Activated CD8-positive, alpha-beta memory T cell treated with anti-CD3 and anti-CD28 coated beads, Interleukin-2, amount 10 ng/mL, durations not matched to agents 7 days and 5 days (primary cell): Measurements from ENCODE around the gene AANAT. TPM values are rescaled to one million over a fixed set of nuclear protein-coding genes. Genes with fewer than 3 reads are reported as not detected.
A peak's percentile ranks its signal among the peaks of the same experiment; 100 is the strongest.

Experiments
- ATAC-seq: fragments of 150-1000 bp; cut with Tn5 transposase; one replicate; pipeline ENCODE4 v1.10.0; 2021; ENCODE audit warnings: moderate library complexity
- CTCF ChIA-PET: fragments of 350-600 bp; sonication (Branson Sonifier 250); formaldehyde crosslinking; loops from one replicate; lab custom pipeline; 2021; ENCODE audit warnings: antibody characterized with exemption; lab: Charles Lee
- DNase-seq: peaks from one replicate; pipeline ENCODE4 v3.0.0-alpha.2; 2020
- H3K27ac Mint-ChIP-seq: one replicate; pipeline ENCODE4 v1.8.0; 2021; ENCODE audit warnings: mild to moderate bottlenecking, mixed read lengths
- H3K27me3 Mint-ChIP-seq: one replicate; pipeline ENCODE4 v1.8.0; 2021; ENCODE audit warnings: mixed read lengths
- H3K36me3 Mint-ChIP-seq: one replicate; pipeline ENCODE4 v1.8.0; 2021; ENCODE audit warnings: mild to moderate bottlenecking, mixed read lengths
- H3K4me1 Mint-ChIP-seq: one replicate; pipeline ENCODE4 v1.8.0; 2021; ENCODE audit warnings: mixed read lengths
- H3K4me3 Mint-ChIP-seq: one replicate; pipeline ENCODE4 v1.8.0; 2021; ENCODE audit warnings: mild to moderate bottlenecking, moderate library complexity, mixed read lengths
- H3K9me3 Mint-ChIP-seq: one replicate; pipeline ENCODE4 v1.8.0; 2022; ENCODE audit warnings: low read depth, mixed read lengths
- total RNA-seq, 2 experiments: library from RNA; stranded (reverse); gene quantifications; one replicate each; pipeline ENCODE4 v1.2.3, GENCODE V29; 2021

AANAT gene
- total RNA-seq, 2 experiments from 2014 or later, result not detected

GRCh38 chr17:76490112-76490710 is 22.8 kb downstream of the AANAT start:
- H3K36me3 Mint-ChIP-seq, result peaks cover 1% of the 10 kb centered on the region
- no peak for ATAC-seq
- H3K27me3 Mint-ChIP-seq, result no peaks in the 10 kb centered on the region
- no peak overlapping the region for H3K4me3 Mint-ChIP-seq
- CTCF ChIA-PET, result interaction anchor here (0.6 to 6.8 kb wide), 7 partner anchors 8 to 104 kb away, joined by 3 to 49 read pairs (median 4); partner anchors contain the start of gene AANAT
- H3K4me1 Mint-ChIP-seq, result peaks cover 52% of the 10 kb centered on the region
- DNase-seq, result no peak
- no peaks in the 10 kb centered on the region for H3K9me3 Mint-ChIP-seq
- H3K27ac Mint-ChIP-seq, result peak overlapping the region; percentile 16

DNA sequence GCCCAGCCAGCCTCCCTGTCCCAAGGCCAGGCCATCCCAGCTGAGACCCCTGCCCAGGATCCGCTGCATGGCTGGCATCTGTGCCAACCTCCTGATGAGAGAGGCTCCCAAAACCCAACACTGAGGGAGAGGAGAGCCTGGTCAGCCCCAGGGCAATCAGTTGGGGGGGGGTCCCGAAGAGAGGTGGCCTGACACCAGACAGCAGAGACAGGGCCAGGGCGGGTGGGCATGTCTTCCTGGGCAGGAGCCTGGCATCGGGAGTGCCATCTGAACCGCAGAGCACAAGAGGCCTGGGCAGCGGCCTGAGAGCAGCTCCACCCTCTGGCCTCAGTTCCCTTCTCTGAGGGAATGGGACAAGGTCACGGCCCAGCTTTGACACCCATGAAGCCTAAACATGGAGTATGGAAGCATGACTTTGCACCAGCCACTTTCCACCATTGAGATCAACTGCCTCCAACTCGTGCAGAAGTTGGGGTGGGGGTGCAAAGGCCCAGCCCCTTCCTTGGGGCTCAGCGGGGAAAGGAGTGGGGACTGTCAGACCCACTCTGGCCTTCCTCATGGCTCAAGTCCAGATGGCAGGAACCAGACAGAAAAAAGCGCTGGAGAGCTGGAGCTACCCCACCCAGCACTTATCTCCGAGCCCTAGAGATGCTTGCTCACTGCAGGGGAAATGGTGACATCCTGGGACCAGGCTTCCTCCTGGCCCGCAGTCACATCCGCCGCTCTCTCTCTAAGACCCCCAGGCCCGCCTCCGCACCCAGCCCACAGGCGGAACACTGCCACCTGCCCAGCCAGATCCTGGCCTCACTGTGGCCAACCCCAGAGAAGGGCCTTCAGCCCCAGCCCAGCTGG is 24.1 kb downstream of the AANAT start:
- no peaks in the 10 kb centered on the region for H3K9me3 Mint-ChIP-seq
- ATAC-seq (no peak), DNase-seq (no peak)
- no peak overlapping the region for H3K4me3 Mint-ChIP-seq
- CTCF ChIA-PET, result interaction anchor here (0.6 to 6.8 kb wide), 10 partner anchors 8 to 146 kb away, joined by 3 to 49 read pairs (median 4); partner anchors contain the start of gene AANAT
- peak overlapping the region; percentile 98 for H3K27ac Mint-ChIP-seq
- peaks cover 49% of the 10 kb centered on the region for H3K4me1 Mint-ChIP-seq
- H3K27me3 Mint-ChIP-seq, result no peaks in the 10 kb centered on the region
- H3K36me3 Mint-ChIP-seq, result peaks cover 1% of the 10 kb centered on the region

DNA sequence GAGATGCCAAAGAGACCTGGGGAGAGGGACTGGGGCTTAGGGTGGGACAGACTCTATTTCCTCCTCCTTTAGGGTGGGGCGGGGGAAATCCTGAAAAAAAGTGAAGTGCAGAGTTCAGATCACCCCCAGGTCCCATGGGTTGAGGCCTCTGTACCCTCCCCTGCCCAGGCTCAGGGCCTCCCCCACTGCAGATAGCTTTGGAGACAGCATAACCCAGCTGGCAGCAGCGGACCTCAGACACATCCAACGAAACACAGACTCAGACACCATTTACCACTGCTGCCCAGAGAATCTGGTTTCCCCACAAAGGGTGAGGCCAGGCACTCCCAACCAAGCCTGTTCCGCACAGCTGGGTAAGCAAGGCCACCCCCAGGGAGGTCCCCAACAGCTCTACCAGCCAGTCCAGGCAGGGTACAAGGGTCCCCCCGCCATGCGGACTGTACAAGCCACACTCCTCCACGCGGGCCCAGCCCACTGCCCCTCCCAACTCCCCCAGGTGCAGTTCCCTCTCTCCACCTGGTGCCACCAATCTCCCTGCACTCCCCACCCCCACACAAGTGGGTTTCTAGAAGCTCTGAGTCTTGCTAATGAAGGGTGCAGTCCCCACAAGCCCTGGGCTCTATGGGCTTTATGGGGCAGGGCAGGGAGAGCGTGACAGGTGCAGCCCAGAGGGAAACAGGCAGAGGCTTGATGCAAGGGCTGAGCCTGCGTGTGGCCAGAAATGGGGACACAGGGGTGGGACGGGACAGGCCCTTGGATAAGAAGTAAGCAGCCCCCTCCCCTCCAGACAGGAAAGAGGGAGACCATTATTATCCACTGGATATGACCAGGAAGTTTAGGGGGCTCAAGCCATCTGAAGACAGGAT is 25.0 kb downstream of the AANAT start:
- peaks cover 1% of the 10 kb centered on the region for H3K36me3 Mint-ChIP-seq
- DNase-seq, result no peak
- H3K9me3 Mint-ChIP-seq, result no peaks in the 10 kb centered on the region
- peak; percentile 14 for ATAC-seq
- H3K27me3 Mint-ChIP-seq, result no peaks in the 10 kb centered on the region
- CTCF ChIA-PET, result interaction anchor here (0.6 to 6.8 kb wide), 13 partner anchors 10 to 109 kb away, joined by 3 to 49 read pairs (median 4); partner anchors contain the start of genes AANAT, SPHK1 and UBE2O
- H3K4me1 Mint-ChIP-seq, result peaks cover 52% of the 10 kb centered on the region
- H3K27ac Mint-ChIP-seq, result peak overlapping the region; percentile 98
- peak overlapping the region; percentile 73 for H3K4me3 Mint-ChIP-seq

DNA sequence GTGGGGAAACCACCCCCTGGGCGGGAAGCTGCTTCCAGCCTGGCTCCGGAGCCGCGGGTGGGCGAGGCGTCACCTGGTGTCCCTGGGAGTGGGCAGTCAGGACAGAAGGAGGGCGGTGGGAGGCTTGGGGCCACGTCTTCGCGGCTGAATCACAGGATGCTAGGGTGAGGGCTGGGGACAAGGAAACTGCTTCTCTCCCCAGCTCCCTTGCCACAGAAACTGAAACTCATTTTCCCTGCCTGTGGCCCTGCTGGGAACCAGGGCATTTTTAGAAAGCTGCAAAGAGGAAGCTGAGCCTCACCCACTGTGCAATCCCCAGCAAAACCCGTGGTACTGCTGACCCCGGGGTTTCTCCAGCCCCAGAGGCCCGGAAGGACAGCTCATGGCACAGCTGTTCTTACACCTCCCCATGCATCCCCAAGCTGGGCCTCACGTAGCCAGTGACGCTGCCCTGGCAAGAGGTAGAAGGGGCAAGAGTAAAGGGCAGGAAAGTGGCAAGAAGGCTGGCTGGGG is 25.6 kb downstream of the AANAT start:
- DNase-seq (peak; percentile 75), ATAC-seq (peak; percentile 63)
- H3K4me1 Mint-ChIP-seq, result peaks cover 57% of the 10 kb centered on the region
- peak overlapping the region; percentile 73 for H3K4me3 Mint-ChIP-seq
- no peaks in the 10 kb centered on the region for H3K9me3 Mint-ChIP-seq
- H3K27me3 Mint-ChIP-seq, result no peaks in the 10 kb centered on the region
- H3K27ac Mint-ChIP-seq, result peak overlapping the region; percentile 98
- peaks cover 1% of the 10 kb centered on the region for H3K36me3 Mint-ChIP-seq
- CTCF ChIA-PET, result interaction anchor here (0.6 to 6.8 kb wide), 15 partner anchors 9 to 109 kb away, joined by 3 to 49 read pairs (median 4); partner anchors contain the start of genes AANAT, SPHK1 and UBE2O

GRCh38 chr17:76493505-76494167 is 26.2 kb downstream of the AANAT start:
- ATAC-seq (peak; percentile 43), DNase-seq (peak; percentile 75)
- Mint-ChIP-seq H3K9me3 (no peaks in the 10 kb centered on the region), H3K4me3 (peak overlapping the region; percentile 73), H3K36me3 (peaks cover 1% of the 10 kb centered on the region), H3K27ac (peak overlapping the region; percentile 98), H3K4me1 (peaks cover 62% of the 10 kb centered on the region), H3K27me3 (no peaks in the 10 kb centered on the region)
- CTCF ChIA-PET, result interaction anchor here (0.6 to 6.8 kb wide), 13 partner anchors 9 to 108 kb away, joined by 3 to 49 read pairs (median 5); partner anchors contain the start of genes AANAT and UBE2O

DNA sequence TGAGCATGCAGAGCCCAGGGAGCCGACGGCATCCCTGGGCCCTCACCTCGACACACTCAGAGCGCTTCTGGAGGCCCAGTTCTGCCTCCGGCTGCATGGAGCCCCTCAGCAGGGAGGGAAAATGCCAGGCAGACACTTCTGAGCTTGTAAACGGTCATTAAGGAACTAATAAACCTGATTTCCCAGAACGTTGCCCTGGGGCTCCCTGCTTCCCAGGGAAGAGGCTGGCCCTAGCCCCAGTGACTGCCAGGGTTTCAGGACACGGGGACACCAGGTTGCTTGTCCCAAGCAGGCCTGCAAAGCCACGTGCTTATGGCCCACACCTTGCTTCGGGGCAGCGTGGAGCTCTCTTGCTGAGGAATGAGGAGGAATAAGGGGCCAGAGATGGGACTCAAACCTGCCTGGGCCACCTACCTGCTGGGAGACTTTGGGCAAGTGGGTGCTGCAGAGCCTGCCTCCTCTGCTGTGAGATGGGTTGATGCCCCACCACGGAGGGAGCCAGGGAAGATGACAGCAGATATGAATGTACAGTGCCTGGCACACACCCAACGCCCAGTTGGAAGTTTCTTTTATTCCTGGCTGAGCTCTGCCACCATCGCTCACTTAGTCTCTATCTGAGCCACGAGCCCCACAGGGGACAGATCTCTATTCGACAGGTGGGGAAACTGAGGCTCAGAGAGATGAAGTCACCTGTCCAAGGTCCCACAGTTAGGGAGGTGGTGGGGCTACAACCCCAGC is 28.4 kb downstream of the AANAT start:
- H3K27ac Mint-ChIP-seq, result no peak overlapping the region
- peaks cover 74% of the 10 kb centered on the region for H3K4me1 Mint-ChIP-seq

GRCh38 chr17:76496464-76496863 is 29.1 kb downstream of the AANAT start:
- H3K27ac Mint-ChIP-seq, result peak overlapping the region; percentile 19
- ATAC-seq (no peak), DNase-seq (no peak)
- H3K36me3 Mint-ChIP-seq, result no peaks in the 10 kb centered on the region
- H3K4me3 Mint-ChIP-seq, result no peak overlapping the region
- H3K9me3 Mint-ChIP-seq, result no peaks in the 10 kb centered on the region
- CTCF ChIA-PET, result no interaction called here
- H3K27me3 Mint-ChIP-seq, result no peaks in the 10 kb centered on the region
- peaks cover 74% of the 10 kb centered on the region for H3K4me1 Mint-ChIP-seq

More for the DNA sequence above, 28.4 kb downstream of the AANAT start:
- ATAC-seq (no peak), DNase-seq (no peak)
- H3K9me3 Mint-ChIP-seq, result no peaks in the 10 kb centered on the region
- H3K27me3 Mint-ChIP-seq, result no peaks in the 10 kb centered on the region
- no peak overlapping the region for H3K4me3 Mint-ChIP-seq
- CTCF ChIA-PET, result interaction anchor here (1.0 kb wide), 1 partner anchor 16 kb away, joined by 3 read pairs; no protein-coding TSS in a partner anchor
- no peaks in the 10 kb centered on the region for H3K36me3 Mint-ChIP-seq

- Mint-ChIP-seq H3K4me1 (peaks cover 66% of the 10 kb centered on the region), H3K4me3 (no peak overlapping the region), H3K27me3 (no peaks in the 10 kb centered on the region), H3K27ac (no peak overlapping the region), H3K36me3 (no peaks in the 10 kb centered on the region), H3K9me3 (no peaks in the 10 kb centered on the region)
- CTCF ChIA-PET, result interaction anchor here (2.5 to 15.6 kb wide), 2 partner anchors 10 to 30 kb away, joined by 11 to 192 read pairs; partner anchors contain the start of gene AANAT
- no peak for ATAC-seq
- no peak for DNase-seq
Observed at GRCh38 chr17:76497699-76497978, 30.2 kb downstream of the AANAT start.

GRCh38 chr17:76497979-76498875 is 30.8 kb downstream of the AANAT start:
- Mint-ChIP-seq H3K4me1 (peaks cover 60% of the 10 kb centered on the region), H3K27ac (peak overlapping the region; percentile 78), H3K9me3 (no peaks in the 10 kb centered on the region), H3K4me3 (peak overlapping the region; percentile 32), H3K36me3 (no peaks in the 10 kb centered on the region), H3K27me3 (no peaks in the 10 kb centered on the region)
- CTCF ChIA-PET, result interaction anchor here (0.7 to 15.6 kb wide), 5 partner anchors 8 to 127 kb away, joined by 3 to 192 read pairs (median 3); partner anchors contain the start of gene AANAT
- no peak for DNase-seq
- ATAC-seq, result no peak

GRCh38 chr17:76498876-76499251 is 31.5 kb downstream of the AANAT start:
- peak overlapping the region; percentile 78 for H3K27ac Mint-ChIP-seq
- H3K4me1 Mint-ChIP-seq, result peaks cover 54% of the 10 kb centered on the region
- no peaks in the 10 kb centered on the region for H3K9me3 Mint-ChIP-seq
- DNase-seq (no peak), ATAC-seq (no peak)
- no peaks in the 10 kb centered on the region for H3K36me3 Mint-ChIP-seq
- H3K27me3 Mint-ChIP-seq, result no peaks in the 10 kb centered on the region
- H3K4me3 Mint-ChIP-seq, result peak overlapping the region; percentile 32
- CTCF ChIA-PET, result interaction anchor here (0.6 to 15.6 kb wide), 7 partner anchors 8 to 126 kb away, joined by 3 to 192 read pairs (median 4); partner anchors contain the start of gene AANAT

- Mint-ChIP-seq H3K27ac (peak overlapping the region; percentile 78), H3K4me1 (peaks cover 52% of the 10 kb centered on the region), H3K36me3 (no peaks in the 10 kb centered on the region), H3K9me3 (no peaks in the 10 kb centered on the region), H3K27me3 (no peaks in the 10 kb centered on the region), H3K4me3 (peak overlapping the region; percentile 84)
- CTCF ChIA-PET, result interaction anchor here (0.6 to 15.6 kb wide), 10 partner anchors 8 to 147 kb away, joined by 3 to 192 read pairs (median 4); partner anchors contain the start of genes AANAT and UBE2O
- no peak for ATAC-seq
- no peak for DNase-seq
Observed at GRCh38 chr17:76499267-76499667, 31.9 kb downstream of the AANAT start.
